Panc1 (cell line): ENCODE results near the gene PRDM2. TPM values are rescaled to one million over a fixed set of nuclear protein-coding genes. Genes with fewer than 3 reads are reported as not detected.

Experiments used
- ATAC-seq: fragments of 200-7000 bp; cut with Tn5 transposase; 2 replicates; pipeline ENCODE4 v1.9.1; 2020; ENCODE audit warnings: mild to moderate bottlenecking, moderate library complexity
- BruUV-seq: library from RNA; stranded (reverse); fragments of 400-500 nt; replicated peaks from 2 replicates; lab custom pipeline; 2021; lab: Mats Ljungman, UMichigan
- CTCF ChIA-PET: fragments of 300-600 bp; sonication (Branson Sonifier 250); formaldehyde crosslinking; loops from one replicate; lab custom pipeline; 2022; ENCODE audit warnings: antibody characterized with exemption; lab: Charles Lee
- POLR2A ChIA-PET: fragments of 300-600 bp; sonication (Branson Sonifier 250); formaldehyde crosslinking; loops from one replicate; lab custom pipeline; 2022; ENCODE audit warnings: antibody characterized with exemption; lab: Charles Lee
- DNase-seq: peaks from one replicate; pipeline ENCODE4 v3.0.0-alpha.2; 2010; ENCODE audit warnings: low read depth, low spot score
- H3K27ac ChIP-seq: 2 replicates; pipeline ENCODE4 v1.5.1; 2011; ENCODE audit warnings: mild to moderate bottlenecking, low read length, inconsistent platforms
- H3K27me3 ChIP-seq: fragments of 200-500 bp; sonication (Bioruptor generic); 2 replicates; pipeline ENCODE4 v1.6.0; 2014; ENCODE audit warnings: low read length, inconsistent platforms; ENCODE audit not compliant: control insufficient read depth, insufficient read depth
- H3K36me3 ChIP-seq: fragments of 200-500 bp; sonication (Bioruptor generic); 2 replicates; pipeline ENCODE4 v1.5.1; 2014; ENCODE audit warnings: inconsistent platforms, mild to moderate bottlenecking, low read length, moderate library complexity; ENCODE audit not compliant: control insufficient read depth, insufficient read depth
- H3K4me1 ChIP-seq: 2 replicates; pipeline ENCODE4 v1.5.1; 2011; ENCODE audit warnings: inconsistent platforms, mild to moderate bottlenecking, low read length, moderate library complexity; ENCODE audit not compliant: control insufficient read depth, insufficient read depth
- H3K4me3 ChIP-seq, 2 experiments: 2 replicates each; pipeline ENCODE4 v1.5.1; 2011 to 2012; ENCODE audit warnings: low read depth in 2 of 2, low read length in 2 of 2, mild to moderate bottlenecking in 2 of 2, inconsistent platforms in 1 of 2, moderate library complexity in 1 of 2
- H3K9me3 ChIP-seq: fragments of 200-500 bp; sonication (Bioruptor generic); 2 replicates; pipeline ENCODE4 v1.5.1; 2014; ENCODE audit warnings: low read depth, mild to moderate bottlenecking, inconsistent platforms, low read length, moderate library complexity; ENCODE audit not compliant: control insufficient read depth, insufficient read depth
- POLR2AphosphoS5 ChIP-seq: IDR thresholded peaks from 2 replicates; pipeline ENCODE4 v1.6.1; 2012; ENCODE audit warnings: mild to moderate bottlenecking, low read depth, low read length, moderate library complexity
- SIN3A ChIP-seq: IDR thresholded peaks from 2 replicates; pipeline ENCODE4 v1.6.1; 2012; ENCODE audit warnings: low read depth, mild to moderate bottlenecking, low read length, moderate library complexity, borderline replicate concordance; ENCODE audit not compliant: insufficient read depth
- TCF7L2 ChIP-seq: IDR thresholded peaks from 2 replicates; pipeline ENCODE4 v1.6.1; 2011; ENCODE audit warnings: mild to moderate bottlenecking, low read depth, low read length, inconsistent platforms
- in situ Hi-C: cut with HindIII; loops from 2 replicates; pipeline ENCODE4 v1.10.0; 2016; ENCODE audit warnings: low sequenced_read_pairs, low pct_unique_long_range_greater_than_20kb
- intact Hi-C: fragments of 100-400 bp; cut with micrococcal nuclease; formaldehyde crosslinking; loops from one replicate; pipeline ENCODE4 v1.10.0; 2022; ENCODE audit not compliant: unreplicated experiment
- total RNA-seq: library from RNA; stranded (reverse); gene quantifications from one replicate; pipeline ENCODE4 v1.2.1, GENCODE V29; 2021; ENCODE audit not compliant: unreplicated experiment
- TF ChIP-seq, protein P1 (sequence below): fragments of 450-650 bp; IDR thresholded peaks from 2 replicates; pipeline ENCODE4 v1.5.1; 2017; ENCODE audit warnings: mild to moderate bottlenecking
- TF ChIP-seq, protein P2 (sequence below), 2 experiments: IDR thresholded peaks; 2 replicates each; pipeline ENCODE4 v1.6.1; 2011 to 2012; ENCODE audit warnings: low read depth in 2 of 2, control low read depth in 1 of 2, low read length in 1 of 2, mild to moderate bottlenecking in 1 of 2, moderate library complexity in 1 of 2; ENCODE audit not compliant: insufficient read depth in 1 of 2

The PRDM2 gene
- total RNA-seq, 1 experiment from 2014 or later = 40.3 TPM

DNA sequence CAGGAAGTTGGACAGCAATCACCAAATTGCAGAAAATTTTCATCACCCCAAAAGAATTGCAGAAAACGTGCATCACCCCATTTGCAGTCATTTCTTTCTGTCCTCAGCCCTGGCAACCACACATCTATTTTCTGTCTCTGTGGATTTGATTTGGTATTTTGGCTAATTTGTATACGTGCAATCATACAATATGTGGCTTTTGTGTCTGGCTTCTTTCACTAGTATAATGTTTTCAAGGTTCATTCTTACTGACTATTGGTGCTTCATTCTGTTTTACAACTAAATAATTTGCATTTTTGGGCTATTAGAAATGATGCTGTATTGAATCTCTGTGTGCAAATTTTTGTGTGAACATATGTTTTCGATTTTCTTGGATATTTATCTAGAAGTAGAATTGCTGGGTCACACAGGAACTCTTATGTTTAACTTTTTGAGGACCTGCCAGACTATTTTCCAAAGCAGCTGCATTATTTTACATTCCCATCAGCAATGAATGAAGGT lies 24.8 kb upstream of the PRDM2 start:
- Histone ChIP-seq H3K4me3 (no peak overlapping the region), H3K36me3 (no peaks in the 10 kb centered on the region), H3K27ac (no peak overlapping the region), H3K4me1 (no peaks in the 10 kb centered on the region), H3K9me3 (no peaks in the 10 kb centered on the region), H3K27me3 (no peaks in the 10 kb centered on the region)
- BruUV-seq = no TSS peak
- no peak for ATAC-seq
- TF ChIP-seq, protein P1, sequence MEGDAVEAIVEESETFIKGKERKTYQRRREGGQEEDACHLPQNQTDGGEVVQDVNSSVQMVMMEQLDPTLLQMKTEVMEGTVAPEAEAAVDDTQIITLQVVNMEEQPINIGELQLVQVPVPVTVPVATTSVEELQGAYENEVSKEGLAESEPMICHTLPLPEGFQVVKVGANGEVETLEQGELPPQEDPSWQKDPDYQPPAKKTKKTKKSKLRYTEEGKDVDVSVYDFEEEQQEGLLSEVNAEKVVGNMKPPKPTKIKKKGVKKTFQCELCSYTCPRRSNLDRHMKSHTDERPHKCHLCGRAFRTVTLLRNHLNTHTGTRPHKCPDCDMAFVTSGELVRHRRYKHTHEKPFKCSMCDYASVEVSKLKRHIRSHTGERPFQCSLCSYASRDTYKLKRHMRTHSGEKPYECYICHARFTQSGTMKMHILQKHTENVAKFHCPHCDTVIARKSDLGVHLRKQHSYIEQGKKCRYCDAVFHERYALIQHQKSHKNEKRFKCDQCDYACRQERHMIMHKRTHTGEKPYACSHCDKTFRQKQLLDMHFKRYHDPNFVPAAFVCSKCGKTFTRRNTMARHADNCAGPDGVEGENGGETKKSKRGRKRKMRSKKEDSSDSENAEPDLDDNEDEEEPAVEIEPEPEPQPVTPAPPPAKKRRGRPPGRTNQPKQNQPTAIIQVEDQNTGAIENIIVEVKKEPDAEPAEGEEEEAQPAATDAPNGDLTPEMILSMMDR = no peak
- TF ChIP-seq, protein P2, sequence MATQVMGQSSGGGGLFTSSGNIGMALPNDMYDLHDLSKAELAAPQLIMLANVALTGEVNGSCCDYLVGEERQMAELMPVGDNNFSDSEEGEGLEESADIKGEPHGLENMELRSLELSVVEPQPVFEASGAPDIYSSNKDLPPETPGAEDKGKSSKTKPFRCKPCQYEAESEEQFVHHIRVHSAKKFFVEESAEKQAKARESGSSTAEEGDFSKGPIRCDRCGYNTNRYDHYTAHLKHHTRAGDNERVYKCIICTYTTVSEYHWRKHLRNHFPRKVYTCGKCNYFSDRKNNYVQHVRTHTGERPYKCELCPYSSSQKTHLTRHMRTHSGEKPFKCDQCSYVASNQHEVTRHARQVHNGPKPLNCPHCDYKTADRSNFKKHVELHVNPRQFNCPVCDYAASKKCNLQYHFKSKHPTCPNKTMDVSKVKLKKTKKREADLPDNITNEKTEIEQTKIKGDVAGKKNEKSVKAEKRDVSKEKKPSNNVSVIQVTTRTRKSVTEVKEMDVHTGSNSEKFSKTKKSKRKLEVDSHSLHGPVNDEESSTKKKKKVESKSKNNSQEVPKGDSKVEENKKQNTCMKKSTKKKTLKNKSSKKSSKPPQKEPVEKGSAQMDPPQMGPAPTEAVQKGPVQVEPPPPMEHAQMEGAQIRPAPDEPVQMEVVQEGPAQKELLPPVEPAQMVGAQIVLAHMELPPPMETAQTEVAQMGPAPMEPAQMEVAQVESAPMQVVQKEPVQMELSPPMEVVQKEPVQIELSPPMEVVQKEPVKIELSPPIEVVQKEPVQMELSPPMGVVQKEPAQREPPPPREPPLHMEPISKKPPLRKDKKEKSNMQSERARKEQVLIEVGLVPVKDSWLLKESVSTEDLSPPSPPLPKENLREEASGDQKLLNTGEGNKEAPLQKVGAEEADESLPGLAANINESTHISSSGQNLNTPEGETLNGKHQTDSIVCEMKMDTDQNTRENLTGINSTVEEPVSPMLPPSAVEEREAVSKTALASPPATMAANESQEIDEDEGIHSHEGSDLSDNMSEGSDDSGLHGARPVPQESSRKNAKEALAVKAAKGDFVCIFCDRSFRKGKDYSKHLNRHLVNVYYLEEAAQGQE (IDR thresholded peaks at IDR 0.05; ENCODE audit: insufficient read depth in 1 of 2, low read depth in 2 of 2, low read length in 1 of 2) = no peak
- TF ChIP-seq TCF7L2 (no peak), POLR2AphosphoS5 (no peak), SIN3A (no peak)
- in situ Hi-C loops = no loop called here
- DNase-seq = no peak
- ChIA-PET POLR2A (no interaction called here), CTCF (no interaction called here)
- intact Hi-C loops = no loop called here

DNA sequence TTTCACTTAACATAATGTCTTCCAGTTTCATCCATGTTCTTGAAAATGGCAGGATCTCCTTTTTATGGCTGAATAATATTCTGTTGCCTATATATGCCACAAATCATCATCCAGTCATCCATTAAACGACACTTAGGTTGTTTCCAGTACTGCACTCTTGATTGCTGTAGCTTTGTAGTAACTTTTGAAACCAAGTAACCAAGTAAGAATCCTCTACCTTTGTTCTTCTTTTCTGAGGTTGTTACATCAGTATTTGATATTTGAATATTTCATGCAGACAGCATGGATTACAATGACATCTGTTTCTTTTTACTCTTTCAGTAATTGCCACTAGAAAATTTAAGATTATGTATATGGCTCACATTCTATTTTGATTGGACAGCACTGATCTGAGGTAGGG lies 22.1 kb upstream of the PRDM2 start:
- ATAC-seq (no peak), DNase-seq (no peak)
- no TSS peak for BruUV-seq
- Histone ChIP-seq H3K9me3 (no peaks in the 10 kb centered on the region), H3K27ac (no peak overlapping the region), H3K4me1 (no peaks in the 10 kb centered on the region), H3K36me3 (no peaks in the 10 kb centered on the region), H3K27me3 (no peaks in the 10 kb centered on the region), H3K4me3 (no peak overlapping the region)
- CTCF ChIA-PET = interaction anchor here (0.7 kb wide), 1 partner anchor 763 kb away, joined by 3 read pairs; no protein-coding TSS in a partner anchor
- TF ChIP-seq POLR2AphosphoS5 = no peak
- intact Hi-C loops (no loop called here), in situ Hi-C loops (no loop called here)
- POLR2A ChIA-PET = no interaction called here

DNA sequence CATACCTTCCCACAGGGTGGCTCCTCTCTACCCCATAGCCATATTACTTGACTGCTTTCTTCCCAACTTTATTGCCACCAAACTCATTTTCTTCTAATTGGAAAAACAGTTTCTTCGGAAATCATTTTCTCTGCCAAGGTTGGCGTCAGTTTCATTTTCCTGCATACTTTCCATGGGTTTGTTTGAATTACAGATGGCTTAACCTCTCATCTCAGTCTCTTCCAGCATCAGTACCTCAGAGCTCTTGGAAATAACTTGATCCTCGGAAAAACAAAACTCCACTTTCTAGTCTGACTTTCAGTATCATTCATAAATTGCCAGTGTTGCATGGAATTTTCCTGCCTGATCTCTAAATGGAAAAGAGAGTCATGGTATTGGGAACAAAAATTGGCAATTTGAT lies 20.3 kb upstream of the PRDM2 start:
- ChIA-PET CTCF (no interaction called here), POLR2A (no interaction called here)
- intact Hi-C loops = no loop called here
- in situ Hi-C loops = no loop called here
- no peak for ATAC-seq
- Histone ChIP-seq H3K27ac (no peak overlapping the region), H3K27me3 (no peaks in the 10 kb centered on the region), H3K4me1 (no peaks in the 10 kb centered on the region), H3K9me3 (no peaks in the 10 kb centered on the region), H3K4me3 (no peak overlapping the region), H3K36me3 (no peaks in the 10 kb centered on the region)
- no TSS peak for BruUV-seq
- TF ChIP-seq, protein P1 = no peak
- TF ChIP-seq POLR2AphosphoS5 = no peak
- TF ChIP-seq SIN3A = no peak
- no peak for TF ChIP-seq TCF7L2
- TF ChIP-seq, protein P2 (IDR thresholded peaks at IDR 0.05; ENCODE audit: insufficient read depth in 1 of 2, low read depth in 2 of 2, low read length in 1 of 2) = no peak
- DNase-seq = no peak
